Fibroblast of the aortic adventitia (primary cell): ENCODE data around the gene PLA2G4B. TPM values are rescaled to one million over a fixed set of nuclear protein-coding genes. Genes with fewer than 3 reads are reported as not detected.

Experiments used
- DNase-seq: peaks from one replicate; pipeline ENCODE4 v3.0.0-alpha.2; 2010; ENCODE audit warnings: low read depth
- H3K4me3 ChIP-seq: 2 replicates; pipeline ENCODE4 v1.5.1; 2011; ENCODE audit warnings: low read depth, mild to moderate bottlenecking, control low read depth, low read length, moderate library complexity
- CTCF ChIP-seq: IDR thresholded peaks from 2 replicates; pipeline ENCODE4 v1.5.1; 2011; ENCODE audit warnings: mild to moderate bottlenecking, low read length, control low read depth, inconsistent platforms; ENCODE audit not compliant: insufficient read depth
- total RNA-seq: library from RNA; depleted of rRNA; stranded (reverse); fragments of >200 nt; gene quantifications from 2 replicates; pipeline ENCODE4 v1.2.3, GENCODE V29; 2012; ENCODE audit warnings: low replicate concordance

Gene PLA2G4B
- total RNA-seq, 1 donor: 0.54 TPM

- no peak for DNase-seq
- TF ChIP-seq CTCF: no peak
- H3K4me3 ChIP-seq: no peak overlapping the region
Observed at GRCh38 chr15:41885841-41886240, 47.2 kb downstream of the PLA2G4B start.

GRCh38 chr15:41886741-41887140 lies 48.1 kb downstream of the PLA2G4B start:
- no peak for DNase-seq
- no peak overlapping the region for H3K4me3 ChIP-seq
- TF ChIP-seq CTCF: no peak

GRCh38 chr15:41887161-41887560 lies 48.5 kb downstream of the PLA2G4B start:
- no peak overlapping the region for H3K4me3 ChIP-seq
- no peak for DNase-seq
- TF ChIP-seq CTCF: no peak

- TF ChIP-seq CTCF: no peak
- H3K4me3 ChIP-seq: no peak overlapping the region
- DNase-seq: no peak
Observed at GRCh38 chr15:41887893-41888292, 49.2 kb downstream of the PLA2G4B start.

GRCh38 chr15:41888662-41889253 lies 50.1 kb downstream of the PLA2G4B start:
- no peak for TF ChIP-seq CTCF
- no peak for DNase-seq

GRCh38 chr15:41890050-41890690 lies 51.5 kb downstream of the PLA2G4B start:
- no peak for DNase-seq
- no peak overlapping the region for H3K4me3 ChIP-seq
- no peak for TF ChIP-seq CTCF

More at GRCh38 chr15:41888662-41889253, 50.1 kb downstream of the PLA2G4B start:
- no peak overlapping the region for H3K4me3 ChIP-seq
